Nucleus accumbens (tissue), 56 donors: Measurements from ENCODE around the gene ARHGDIA.
A peak's percentile ranks its signal among the peaks of the same experiment; 100 is the strongest.

Source experiments
- DNase-seq, 56 donors: peaks; one replicate each; lab custom pipeline; 2025; lab: John Stamatoyannopoulos, UW

The ARHGDIA gene

DNA sequence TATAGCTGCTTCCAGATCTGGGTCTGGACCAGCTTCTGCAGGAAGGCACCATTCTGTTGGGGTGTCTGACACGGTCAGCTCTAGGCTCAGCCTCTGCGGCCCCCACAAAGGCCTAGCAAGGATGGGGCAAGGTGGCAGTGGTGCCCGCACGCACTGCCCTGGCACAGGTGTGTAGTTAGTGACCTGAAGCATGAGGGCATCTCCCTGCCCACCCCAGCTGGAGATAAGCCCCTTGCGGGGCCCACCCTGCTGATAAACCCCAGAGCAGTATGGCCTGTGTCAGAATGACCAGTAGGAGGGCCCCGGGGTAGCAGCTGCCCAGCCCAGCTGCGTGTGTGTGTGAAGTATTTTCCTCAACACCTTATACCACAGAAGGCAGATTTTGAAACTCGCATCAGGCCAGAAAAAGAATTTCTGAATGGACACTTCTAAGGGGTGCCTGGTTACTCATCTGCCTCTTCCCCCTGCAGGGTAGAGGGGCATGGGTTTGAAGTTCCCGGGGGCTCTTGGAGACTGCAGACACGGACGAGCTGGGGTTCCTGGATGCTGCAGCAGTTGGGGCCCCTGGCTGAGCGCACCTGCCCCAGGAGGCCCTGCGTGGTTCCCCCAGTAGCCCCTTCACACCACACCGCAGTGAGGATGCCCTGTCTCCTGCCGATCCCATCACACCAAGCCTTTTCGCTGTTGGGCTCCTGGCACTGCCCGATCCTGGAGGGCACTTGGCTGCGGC is 4.5 kb downstream of the ARHGDIA start:
- no peak for DNase-seq

GRCh38 chr17:81865733-81866439 is 5.3 kb downstream of the ARHGDIA start:
- DNase-seq: no peak

DNA sequence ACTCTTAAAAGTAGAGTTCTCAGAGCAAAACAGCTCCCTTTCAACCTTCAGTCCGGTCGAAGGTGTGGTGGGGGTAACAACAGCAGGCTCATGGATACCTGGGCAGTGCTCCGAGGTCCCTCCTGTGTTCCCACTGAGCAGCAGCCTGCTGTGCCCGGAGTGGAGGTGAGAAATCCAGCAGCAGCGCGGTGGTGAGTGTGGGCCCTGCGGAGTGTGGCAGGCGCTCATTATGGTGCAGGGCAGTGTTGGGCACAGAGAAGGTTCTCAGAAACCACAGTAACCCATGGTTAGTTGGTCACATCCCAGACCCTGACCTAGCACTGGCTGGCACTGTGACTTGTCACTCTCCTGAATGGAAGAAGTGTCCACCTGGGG is 5.8 kb downstream of the ARHGDIA start:
- no peak for DNase-seq

- no peak for DNase-seq
Measured at GRCh38 chr17:81863833-81864768, 7.0 kb downstream of the ARHGDIA start.

GRCh38 chr17:81863123-81863675 is 7.9 kb downstream of the ARHGDIA start:
- no peak for DNase-seq

DNA sequence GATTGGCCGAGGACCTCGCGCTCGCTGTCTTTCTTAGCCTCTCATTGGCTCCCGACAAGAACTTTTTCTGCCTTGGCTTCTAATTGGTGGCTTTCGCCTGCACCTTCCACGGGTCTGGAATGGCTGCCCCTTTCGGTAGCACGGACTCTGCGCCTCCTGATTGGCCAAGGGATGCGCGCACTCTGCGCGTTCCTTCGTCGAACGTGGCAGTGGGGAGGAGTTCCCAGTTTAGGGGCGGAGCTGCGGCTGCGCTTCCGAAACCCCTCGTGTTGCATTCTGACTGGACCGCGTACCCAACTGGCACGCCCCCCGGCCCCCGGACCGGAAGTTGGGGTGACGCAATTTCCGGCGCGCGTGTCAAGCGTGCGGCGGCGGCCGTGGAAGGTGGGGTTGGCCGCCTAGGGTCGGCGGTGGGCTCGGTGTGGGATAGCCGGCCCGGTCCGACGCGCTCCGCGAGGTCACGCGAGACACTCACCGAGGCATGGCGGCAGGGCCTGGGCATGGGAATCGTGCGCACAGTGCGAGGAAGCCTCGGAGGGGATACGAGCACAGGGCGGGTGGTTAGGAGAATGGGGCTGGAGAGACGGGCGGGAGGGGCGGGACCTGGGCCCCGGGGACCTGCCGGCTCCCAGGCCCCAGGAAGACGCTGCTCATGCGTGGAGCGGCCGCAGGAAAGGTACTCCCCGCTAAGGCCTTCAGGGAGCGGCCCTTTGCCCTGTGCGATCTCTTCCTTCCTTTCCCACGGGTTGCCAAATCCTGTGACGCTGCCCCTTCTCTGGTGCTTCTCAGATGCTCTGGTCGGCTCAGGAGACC is 10.2 kb downstream of the ARHGDIA start:
- peak; percentile 97 to 100 (median 99) for DNase-seq

GRCh38 chr17:81859906-81860755 is 11.0 kb downstream of the ARHGDIA start, which contains the start of gene P4HB:
Gene P4HB (minus strand): TSS chr17:81860535. CDS start chr17:81860471, 64 bp downstream.
- peak in 2 of 56 donors; percentile 99 to 100 for DNase-seq

- DNase-seq: no peak
Measured at GRCh38 chr17:81858967-81859905, 11.9 kb downstream of the ARHGDIA start.

DNA sequence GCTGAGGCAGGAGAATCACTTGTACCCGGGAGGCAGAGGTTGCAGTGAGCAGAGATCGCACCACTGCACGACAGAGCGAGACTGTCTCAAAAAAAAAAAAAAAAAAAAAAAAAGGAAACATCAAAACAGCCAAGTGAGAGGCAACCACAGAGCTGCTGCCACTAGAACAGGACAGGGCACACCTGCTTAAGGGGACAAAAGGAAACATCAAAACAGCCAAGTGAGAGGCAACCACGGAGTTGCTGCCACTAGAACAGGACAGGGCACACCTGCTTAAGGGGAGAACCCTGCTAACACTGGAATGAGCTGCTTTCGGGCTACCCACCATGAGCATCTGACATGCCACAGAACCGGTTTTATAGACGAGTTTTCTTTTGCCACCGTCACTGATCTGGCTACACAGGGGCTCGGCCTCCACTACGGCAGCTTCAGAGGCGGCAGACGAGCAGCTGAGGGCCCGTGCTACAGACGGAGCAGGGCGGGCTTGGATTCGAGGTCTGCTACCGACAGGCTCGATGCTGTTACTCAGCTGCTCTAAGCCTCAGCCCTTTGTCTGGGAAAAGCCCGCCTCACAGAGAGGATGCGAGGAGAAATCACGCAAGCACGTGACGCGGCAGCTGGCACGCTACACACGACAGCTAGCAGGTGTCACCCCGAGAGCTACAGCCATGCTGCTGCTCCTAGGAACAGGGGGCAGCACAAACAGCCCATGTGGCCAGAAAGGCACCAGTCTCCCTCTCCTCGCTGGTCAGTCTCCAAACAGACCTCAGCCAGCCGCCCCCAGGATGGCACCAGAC is 12.8 kb downstream of the ARHGDIA start:
- no peak for DNase-seq

GRCh38 chr17:81854974-81855774 is 16.0 kb downstream of the ARHGDIA start:
- DNase-seq: no peak

GRCh38 chr17:81852237-81852636 is 18.9 kb downstream of the ARHGDIA start:
- DNase-seq: no peak

GRCh38 chr17:81851423-81851822 is 19.7 kb downstream of the ARHGDIA start:
- no peak for DNase-seq

DNA sequence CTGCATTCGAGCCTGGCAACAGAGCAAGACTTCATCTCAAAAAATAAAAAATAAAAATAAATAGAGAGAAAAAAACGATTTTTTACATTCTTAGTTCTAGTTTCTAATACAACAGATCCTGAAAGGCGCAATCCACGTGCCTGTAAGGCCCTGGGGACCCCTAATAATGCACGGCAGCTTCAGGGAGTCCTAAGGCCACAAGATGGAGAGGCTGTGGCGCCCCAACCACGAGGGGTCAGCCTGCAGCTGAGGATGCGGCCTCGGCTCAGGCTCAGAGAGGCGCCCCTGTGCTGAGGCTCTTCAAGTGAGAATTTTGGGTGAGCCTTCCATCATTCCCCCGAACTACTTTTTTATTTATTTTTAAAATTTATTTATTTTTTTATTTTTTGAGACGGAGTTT is 21.7 kb downstream of the ARHGDIA start:
- no peak for DNase-seq

DNA sequence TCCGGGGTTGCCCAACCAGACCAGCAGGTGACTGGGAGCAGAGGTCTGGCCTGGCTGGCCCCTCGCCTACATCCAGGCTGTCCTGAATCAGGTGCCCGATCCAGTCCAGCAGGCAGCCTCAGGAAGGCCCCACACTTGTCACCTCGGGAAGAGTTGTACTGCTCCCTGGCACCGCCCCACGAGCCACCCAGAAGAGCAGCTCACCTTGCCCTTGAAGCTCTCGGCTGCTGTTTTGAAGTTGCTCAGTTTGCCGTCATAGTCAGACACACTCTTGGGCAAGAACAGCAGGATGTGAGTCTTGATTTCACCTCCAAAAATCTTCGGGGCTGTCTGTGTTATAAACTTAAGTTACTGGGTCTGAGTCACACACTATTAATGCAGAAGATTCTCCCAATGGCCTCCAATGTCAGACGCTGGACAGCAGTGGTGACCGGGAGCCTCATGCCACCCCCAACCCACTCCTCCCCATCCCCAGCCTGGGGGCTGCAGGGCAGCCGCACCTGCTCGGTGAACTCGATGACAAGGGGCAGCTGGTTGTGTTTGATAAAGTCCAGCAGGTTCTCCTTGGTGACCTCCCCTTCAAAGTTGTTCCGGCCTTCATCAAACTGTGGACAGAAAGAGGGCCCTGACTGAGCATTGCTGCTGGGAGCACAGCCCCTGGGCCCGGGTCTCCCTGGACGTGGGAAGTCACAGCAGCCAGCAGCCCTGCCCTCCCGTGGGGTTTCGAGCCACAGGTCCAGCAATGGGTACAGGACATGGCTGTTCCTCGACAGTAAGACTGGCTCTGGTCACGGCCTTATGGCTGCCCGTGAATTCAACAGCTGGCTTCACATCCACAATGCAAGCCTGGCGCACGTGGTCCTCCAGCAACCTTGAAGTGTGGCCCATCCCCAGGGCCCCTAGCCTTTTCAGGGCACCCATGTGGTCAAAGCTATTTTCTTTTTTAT is 24.1 kb downstream of the ARHGDIA start:
- no peak for DNase-seq
